Jurkat, Clone E6-1 (cell line): ENCODE results near the gene TSPAN11.

Experiments used
- DNase-seq: peaks from one replicate; pipeline ENCODE4 v3.0.0-alpha.2; 2011; ENCODE audit warnings: low read depth, low spot score
- H3K4me3 ChIP-seq: 2 replicates; pipeline ENCODE4 v1.5.1; 2011; ENCODE audit warnings: mild to moderate bottlenecking, low read length, control low read depth, moderate library complexity

TSPAN11 gene

GRCh38 chr12:31029468-31029867 is 102.9 kb downstream of the TSPAN11 start:
- no peak for DNase-seq
- no peak overlapping the region for H3K4me3 ChIP-seq

GRCh38 chr12:31029916-31030562 is 103.5 kb downstream of the TSPAN11 start:
- DNase-seq = no peak
- H3K4me3 ChIP-seq = no peak overlapping the region

- DNase-seq = no peak
- no peak overlapping the region for H3K4me3 ChIP-seq
Measured at GRCh38 chr12:31031951-31032335, 105.4 kb downstream of the TSPAN11 start.

GRCh38 chr12:31033146-31033545 is 106.6 kb downstream of the TSPAN11 start:
- H3K4me3 ChIP-seq = no peak overlapping the region
- DNase-seq = no peak

GRCh38 chr12:31033681-31034080 is 107.1 kb downstream of the TSPAN11 start:
- DNase-seq = no peak
- H3K4me3 ChIP-seq = no peak overlapping the region

GRCh38 chr12:31034372-31034771 is 107.8 kb downstream of the TSPAN11 start:
- DNase-seq = no peak
- no peak overlapping the region for H3K4me3 ChIP-seq

- no peak overlapping the region for H3K4me3 ChIP-seq
- DNase-seq = no peak
Measured at GRCh38 chr12:31035226-31035625, 108.7 kb downstream of the TSPAN11 start.

GRCh38 chr12:31035967-31036665 is 109.6 kb downstream of the TSPAN11 start:
- DNase-seq = no peak
- H3K4me3 ChIP-seq = no peak overlapping the region

- no peak for DNase-seq
- H3K4me3 ChIP-seq = no peak overlapping the region
Measured at GRCh38 chr12:31037028-31037427, 110.5 kb downstream of the TSPAN11 start.

GRCh38 chr12:31037931-31038330 is 111.4 kb downstream of the TSPAN11 start:
- DNase-seq = no peak
- H3K4me3 ChIP-seq = no peak overlapping the region

- DNase-seq = no peak
Measured at GRCh38 chr12:31041033-31041564, 114.6 kb downstream of the TSPAN11 start.

More at GRCh38 chr12:31041033-31041564, 114.6 kb downstream of the TSPAN11 start:
- no peak overlapping the region for H3K4me3 ChIP-seq
